ENCODE measurements around the gene TBX1.

Gene TBX1

GRCh38 chr22:19760058-19760950, at the start of gene TBX1:
Gene TBX1, plus strand, starts transcription at chr22:19760778. Its CDS starts 66 bp downstream, at chr22:19760844.
- Histone ChIP-seq H3K4me3 (ENCODE audit: low read depth, low read length) (peak within 1 kb of the TSS; percentile 49), H3K27ac (peak within 1 kb of the TSS; percentile 65), H3K9me3 (ENCODE audit: severe bottlenecking) (no peaks in the 10 kb centered on the region), H3K27me3 (ENCODE audit: insufficient read depth, low read depth, severe bottlenecking) (no peaks in the 10 kb centered on the region), H3K36me3 (peaks cover 21% of the 10 kb centered on the region)
- TF ChIP-seq CTCF (IDR thresholded peaks at IDR 0.05; ENCODE audit: low read depth, low read length): no peak
- DNase-seq: no peak

- no peak overlapping the region for H3K27ac ChIP-seq
- no peaks in the 10 kb centered on the region for H3K9me3 ChIP-seq (ENCODE audit: severe bottlenecking)
- no peak for DNase-seq
- H3K4me3 ChIP-seq (ENCODE audit: low read depth, low read length): no peak overlapping the region
- H3K36me3 ChIP-seq: peaks cover 7% of the 10 kb centered on the region; the same call in 1 of the 2 replicates
- no peaks in the 10 kb centered on the region for H3K27me3 ChIP-seq (ENCODE audit: insufficient read depth, low read depth, severe bottlenecking)
- TF ChIP-seq CTCF (IDR thresholded peaks at IDR 0.05; ENCODE audit: low read depth, low read length): no peak
Measured at GRCh38 chr22:19713245-19713644, 47.3 kb upstream of the TBX1 start.

- peak; percentile 46 for DNase-seq
- Histone ChIP-seq H3K4me3 (ENCODE audit: low read depth, low read length) (peak overlapping the region; percentile 52), H3K27me3 (ENCODE audit: insufficient read depth, low read depth, severe bottlenecking) (no peaks in the 10 kb centered on the region)
Measured at GRCh38 chr22:19713650-19714311, 46.8 kb upstream of the TBX1 start.

GRCh38 chr22:19714312-19715187, 46.0 kb upstream of the TBX1 start, which contains the start of gene SEPTIN5:
Gene SEPTIN5, plus strand, starts transcription at chr22:19714503. Its CDS starts 86 bp downstream, at chr22:19714589.
- no peak for DNase-seq
- no peak for TF ChIP-seq CTCF (IDR thresholded peaks at IDR 0.05; ENCODE audit: low read depth, low read length)
- peaks cover 11% of the 10 kb centered on the region for H3K36me3 ChIP-seq
- no peaks in the 10 kb centered on the region for H3K9me3 ChIP-seq (ENCODE audit: severe bottlenecking)
- peak within 1 kb of the TSS; percentile 80 for H3K27ac ChIP-seq
- H3K4me3 ChIP-seq (ENCODE audit: low read depth, low read length): peak within 1 kb of the TSS; percentile 81
- no peaks in the 10 kb centered on the region for H3K27me3 ChIP-seq (ENCODE audit: insufficient read depth, low read depth, severe bottlenecking)

More at GRCh38 chr22:19713650-19714311, 46.8 kb upstream of the TBX1 start:
- Histone ChIP-seq H3K27ac (peak overlapping the region; percentile 57), H3K36me3 (peaks cover 7% of the 10 kb centered on the region; the same call in 1 of the 2 replicates), H3K9me3 (ENCODE audit: severe bottlenecking) (no peaks in the 10 kb centered on the region)
- TF ChIP-seq CTCF (IDR thresholded peaks at IDR 0.05; ENCODE audit: low read depth, low read length): 0 out of 2 replicates have a peak, but pooled peaks have one; percentile 13

- peak overlapping the region; percentile 80; the same call in 1 of the 2 replicates for H3K27ac ChIP-seq
- H3K9me3 ChIP-seq (ENCODE audit: severe bottlenecking): no peaks in the 10 kb centered on the region
- H3K36me3 ChIP-seq: peaks cover 18% of the 10 kb centered on the region
- peak overlapping the region; percentile 81 for H3K4me3 ChIP-seq (ENCODE audit: low read depth, low read length)
- H3K27me3 ChIP-seq (ENCODE audit: insufficient read depth, low read depth, severe bottlenecking): no peaks in the 10 kb centered on the region
- no peak for TF ChIP-seq CTCF (IDR thresholded peaks at IDR 0.05; ENCODE audit: low read depth, low read length)
- no peak for DNase-seq
Measured at GRCh38 chr22:19715188-19715930, 45.2 kb upstream of the TBX1 start.

Measured in WERI-Rb-1 (cell line).